IPS DF 4.7 (cell line): ENCODE results near the gene MPRIP.

Source experiments
- DNase-seq: peaks from one replicate; pipeline ENCODE4 v3.0.0-alpha.2; 2013; ENCODE audit warnings: low spot score; ENCODE audit errors: extremely low read depth

Gene MPRIP

DNA sequence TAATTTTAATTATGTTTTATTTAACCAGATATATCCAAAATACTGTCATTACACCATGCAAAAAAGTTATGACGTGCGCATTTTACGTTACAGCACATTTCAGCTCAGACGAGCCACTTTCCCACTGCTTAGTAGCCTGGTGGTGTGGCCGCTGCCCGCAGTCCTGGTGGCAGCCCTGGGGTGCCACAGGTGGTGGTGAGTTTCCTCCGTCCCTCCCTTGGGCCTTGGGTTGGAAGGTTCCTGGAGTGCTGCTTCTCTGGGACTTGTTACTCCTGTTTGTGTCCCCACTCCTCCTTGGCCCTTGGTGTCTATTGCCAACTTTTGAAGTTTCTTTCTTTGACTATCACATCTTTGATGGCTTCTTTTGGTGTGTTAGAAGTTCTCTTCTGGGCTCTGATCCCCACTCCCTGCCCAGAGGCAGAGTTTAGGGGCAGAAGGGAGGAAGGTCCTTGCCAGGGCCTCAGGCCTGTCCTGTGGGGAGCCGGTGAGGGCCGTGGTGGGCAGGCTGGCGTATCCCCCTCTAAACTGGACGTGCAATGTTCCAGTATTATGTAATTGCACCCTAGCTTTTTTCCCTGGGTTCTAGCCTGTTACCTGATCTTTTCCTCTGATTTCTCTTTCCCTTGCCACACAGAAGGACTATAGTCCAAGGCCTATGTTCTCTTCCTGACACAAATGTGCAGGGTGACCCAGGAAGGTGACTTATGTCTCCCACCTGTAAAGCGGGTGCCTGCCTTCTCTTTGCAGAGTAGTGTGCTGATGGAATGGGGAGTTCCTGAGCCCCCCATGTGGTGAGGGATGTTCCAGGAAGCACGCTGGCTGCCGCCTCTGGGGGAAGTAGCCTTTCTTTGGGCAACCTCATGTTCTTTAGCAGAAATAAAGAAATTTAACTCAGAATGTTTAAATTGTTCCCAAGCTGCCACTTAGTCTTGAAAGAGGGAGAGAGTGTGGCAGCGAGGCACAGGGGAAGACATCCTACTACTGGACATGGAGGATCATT, 8.4 kb downstream of the MPRIP start:
- no peak for DNase-seq

DNA sequence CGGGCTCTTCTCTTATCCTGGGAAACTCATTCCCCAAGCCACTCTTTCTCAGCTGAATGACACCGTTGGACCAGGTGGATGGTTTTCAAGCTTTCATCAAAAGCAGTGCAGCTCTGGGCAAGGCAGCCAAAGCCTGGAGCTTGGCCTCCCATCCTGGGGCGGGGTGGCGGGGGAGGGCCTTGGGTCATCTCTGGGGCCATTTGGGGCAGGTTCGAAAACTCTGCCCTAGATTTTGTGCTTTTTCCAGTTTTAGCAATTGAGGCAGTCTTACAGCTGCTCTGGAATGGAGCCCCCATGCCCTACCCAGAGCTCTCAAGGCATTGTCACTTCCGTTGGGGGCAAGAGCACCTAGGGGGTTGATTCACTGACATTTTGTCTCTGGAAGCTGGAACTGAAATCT, 9.1 kb downstream of the MPRIP start:
- DNase-seq, result no peak

DNA sequence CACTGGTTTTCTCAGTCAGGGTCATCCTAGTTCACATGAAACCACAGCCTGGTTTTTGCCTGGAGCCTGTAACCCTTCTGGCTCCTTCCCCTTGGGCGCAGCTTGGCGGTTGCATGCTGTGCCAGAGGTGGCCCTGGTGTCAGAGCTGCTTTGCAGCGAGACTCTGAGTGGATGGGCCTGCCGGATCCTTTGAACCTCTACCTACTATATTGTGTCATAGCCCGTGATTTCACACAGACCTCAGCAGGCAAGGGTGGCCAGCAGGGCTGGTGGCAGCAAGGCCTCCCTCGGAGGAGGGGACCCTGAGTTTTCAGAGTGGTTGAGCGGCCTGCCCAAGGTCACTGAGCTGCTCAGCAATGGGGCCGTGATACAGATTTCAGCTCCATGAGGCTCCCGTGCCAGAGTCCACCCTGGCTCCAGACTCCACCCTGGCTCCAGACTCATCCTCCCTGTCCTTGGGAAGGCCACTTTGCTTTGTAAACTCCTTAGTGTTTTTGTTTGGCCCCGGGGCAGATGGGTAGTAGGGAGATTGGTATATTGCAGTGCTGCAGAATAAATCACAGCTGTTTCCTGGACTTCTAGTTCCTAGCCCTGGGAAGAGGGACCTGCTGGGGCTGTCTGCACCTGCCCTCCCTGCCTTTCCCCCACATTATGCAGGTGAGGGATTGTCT, 9.7 kb downstream of the MPRIP start:
- DNase-seq, result no peak

DNA sequence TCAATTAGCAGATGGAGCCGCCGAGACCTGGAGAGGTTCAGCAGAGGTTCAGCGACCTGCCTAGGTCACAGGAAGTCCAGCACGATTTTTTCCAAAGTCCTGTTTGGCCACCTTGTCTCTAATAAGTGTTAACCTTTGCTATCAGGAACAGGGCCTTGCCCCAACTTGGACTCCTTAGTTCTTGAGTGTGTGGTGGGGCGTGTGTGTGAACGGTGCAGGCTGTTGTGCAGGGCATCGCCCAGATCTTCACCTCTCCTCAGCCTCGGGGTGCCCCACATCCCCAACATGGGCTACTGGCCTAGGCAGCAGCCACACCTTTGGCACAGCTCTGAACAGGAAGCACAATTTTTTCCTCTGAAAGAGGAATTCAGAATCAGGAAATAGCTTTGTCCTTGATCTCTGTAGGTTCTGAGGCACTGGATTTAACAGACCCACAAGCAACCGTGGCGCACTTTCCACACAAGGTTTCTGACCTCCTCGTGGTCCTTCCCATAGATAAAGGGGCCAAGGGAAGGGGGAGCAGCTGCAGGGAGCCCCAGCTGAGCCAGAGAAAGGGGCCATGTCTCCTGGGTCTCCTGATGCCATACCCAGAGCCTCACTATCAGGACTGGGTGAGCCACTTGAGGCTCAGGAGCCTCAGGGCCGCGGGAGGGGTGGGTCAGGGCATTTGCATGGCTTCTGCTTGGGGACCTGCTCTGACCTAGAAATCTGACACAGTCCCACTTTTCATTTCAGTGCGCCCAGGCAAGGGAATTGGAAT, 10.4 kb downstream of the MPRIP start:
- DNase-seq, result no peak

DNA sequence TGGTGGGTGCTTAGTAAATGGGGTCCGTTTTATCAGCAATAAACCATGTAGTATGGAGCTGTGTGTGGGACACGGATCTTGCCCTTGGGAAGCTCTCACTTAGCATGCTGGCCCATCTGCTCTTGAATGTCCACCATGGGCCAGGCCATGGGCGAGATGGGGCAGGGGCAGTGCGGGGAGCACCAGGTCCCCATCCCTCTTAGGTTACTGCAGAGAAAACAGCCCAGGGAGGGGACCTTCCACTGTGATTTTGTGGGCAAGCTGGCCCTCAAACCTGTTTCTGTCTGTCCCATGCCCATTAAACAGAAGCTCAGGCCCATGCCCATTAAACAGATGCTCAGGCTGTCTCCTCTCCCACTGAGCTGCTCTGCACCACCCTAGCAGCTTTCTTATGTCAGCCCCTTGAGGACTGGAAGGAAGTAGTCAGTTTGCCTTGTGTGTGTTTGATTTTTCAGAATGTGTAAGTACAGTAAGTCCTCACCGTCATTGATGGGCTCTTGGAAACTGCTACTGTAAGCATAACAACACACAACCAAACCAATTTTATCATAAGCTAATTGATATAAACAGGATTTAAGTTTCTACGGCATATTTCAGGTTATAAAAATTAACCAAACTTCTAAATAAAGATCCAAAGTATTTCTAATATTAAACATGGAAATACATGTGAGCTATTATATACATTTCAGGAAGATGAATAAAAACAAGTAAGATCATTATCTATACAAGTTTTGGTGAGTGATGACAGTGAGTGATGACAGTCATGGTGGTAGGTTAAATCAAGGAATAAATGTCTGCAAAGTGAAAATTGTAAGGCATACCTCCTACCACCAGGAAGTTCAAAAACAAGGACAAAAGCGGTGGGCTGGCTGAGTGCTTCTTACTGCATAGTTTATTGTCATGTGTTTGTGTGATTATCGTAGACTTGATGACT, 11.5 kb downstream of the MPRIP start:
- no peak for DNase-seq

DNA sequence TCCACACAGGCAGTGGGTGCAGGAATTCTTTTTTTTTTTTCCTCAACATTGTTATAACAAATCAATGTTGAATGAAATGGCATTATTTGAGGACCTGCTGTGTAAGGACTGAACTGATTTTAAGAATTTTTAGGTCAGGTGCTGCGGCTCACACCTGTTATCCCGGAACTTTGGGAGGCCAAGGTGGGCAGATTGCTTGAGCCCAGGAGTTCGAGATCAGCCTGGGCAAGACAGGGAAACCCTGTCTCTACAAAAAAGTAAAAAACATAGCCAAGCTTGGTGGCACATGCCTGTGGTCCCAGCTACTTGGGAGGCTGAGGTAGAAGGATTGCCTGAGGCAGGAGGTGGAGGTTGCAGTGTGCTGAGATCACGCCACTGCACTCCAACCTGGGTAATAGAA, 12.4 kb downstream of the MPRIP start:
- DNase-seq, result no peak

DNA sequence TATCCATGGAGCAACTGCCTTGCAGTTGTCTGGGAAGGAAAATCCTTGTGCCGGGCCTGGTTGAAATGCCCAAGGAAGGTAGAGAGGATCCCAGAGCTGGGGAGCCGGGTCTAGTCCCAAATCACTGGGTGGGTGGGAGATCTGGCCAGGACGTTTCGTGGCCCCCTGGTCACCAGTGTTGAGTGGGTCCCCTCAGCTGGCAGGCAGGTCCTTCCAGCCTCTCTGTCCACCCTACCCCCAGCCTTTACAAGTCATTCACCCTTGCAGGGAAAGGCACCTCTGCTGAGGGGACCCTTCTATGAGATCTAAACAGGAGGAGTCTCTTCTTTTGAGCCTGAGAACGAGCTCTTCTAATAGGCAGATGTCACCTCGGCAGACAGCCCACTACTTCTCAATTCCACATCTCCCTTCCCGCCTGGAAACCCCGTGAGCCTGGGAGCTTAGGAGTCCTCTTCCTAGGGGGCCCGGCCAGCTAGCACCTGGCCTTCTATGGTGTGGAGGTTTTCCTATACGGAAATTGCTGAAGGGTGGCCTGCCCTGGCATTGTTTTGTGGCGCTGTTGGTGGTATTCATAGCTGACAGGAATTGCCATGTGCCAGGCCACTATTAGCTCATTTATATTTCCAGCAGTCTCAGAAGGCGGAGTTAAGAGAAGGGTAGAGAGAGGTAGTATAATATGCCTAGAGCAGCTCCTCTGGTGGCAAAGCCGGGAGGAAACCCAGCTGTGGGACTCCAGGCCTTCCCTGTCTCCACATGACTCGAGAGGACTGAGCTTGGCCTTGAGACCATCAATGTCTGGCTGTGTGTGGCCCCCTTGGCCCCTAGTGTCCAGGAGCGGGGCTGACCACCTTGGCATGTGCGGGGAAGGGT, 13.3 kb downstream of the MPRIP start:
- no peak for DNase-seq

DNA sequence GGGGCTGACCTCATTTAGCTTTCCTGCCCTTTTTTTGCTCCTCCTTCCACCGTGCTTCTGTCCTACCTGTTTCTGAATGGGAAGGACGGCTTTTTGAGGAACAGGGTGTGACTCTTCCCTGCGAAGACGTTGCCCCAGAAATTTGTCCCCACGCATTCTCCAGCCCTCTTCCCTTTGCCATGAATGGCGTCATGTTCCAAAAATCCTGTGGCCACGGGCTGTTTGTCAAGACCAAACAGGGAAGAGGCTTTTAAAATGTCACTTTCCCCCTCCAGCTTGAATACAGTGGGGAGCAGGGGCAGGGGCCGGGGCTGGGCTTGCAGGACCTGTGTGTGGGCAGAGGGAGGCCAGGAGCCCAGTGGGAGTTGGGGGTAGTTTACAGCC, 13.9 kb downstream of the MPRIP start:
- DNase-seq, result no peak

DNA sequence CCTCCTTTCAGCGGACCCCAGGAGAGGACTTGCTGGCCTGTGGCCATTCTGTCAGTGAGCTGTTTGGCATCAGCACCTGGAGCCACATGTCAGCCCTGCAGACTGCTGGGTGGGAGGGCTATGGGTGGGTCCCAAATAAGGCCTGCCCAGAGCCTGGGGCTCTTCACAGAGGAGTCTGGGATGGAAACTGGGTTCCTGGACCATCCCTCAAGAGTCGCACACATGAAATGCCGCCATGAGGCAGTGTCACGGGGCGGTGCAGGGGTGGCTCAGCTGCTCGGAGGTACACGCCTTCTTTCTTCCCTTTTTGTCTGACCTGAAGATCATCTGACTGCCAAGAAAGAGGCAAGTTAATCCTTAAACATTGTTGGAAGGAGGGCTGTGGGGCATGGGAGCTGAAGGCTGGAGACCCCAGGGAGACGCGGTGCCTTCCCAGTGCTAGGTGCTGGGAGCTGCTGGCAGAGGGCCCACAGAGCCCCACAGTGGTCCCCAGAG, 14.8 kb downstream of the MPRIP start:
- no peak for DNase-seq

DNA sequence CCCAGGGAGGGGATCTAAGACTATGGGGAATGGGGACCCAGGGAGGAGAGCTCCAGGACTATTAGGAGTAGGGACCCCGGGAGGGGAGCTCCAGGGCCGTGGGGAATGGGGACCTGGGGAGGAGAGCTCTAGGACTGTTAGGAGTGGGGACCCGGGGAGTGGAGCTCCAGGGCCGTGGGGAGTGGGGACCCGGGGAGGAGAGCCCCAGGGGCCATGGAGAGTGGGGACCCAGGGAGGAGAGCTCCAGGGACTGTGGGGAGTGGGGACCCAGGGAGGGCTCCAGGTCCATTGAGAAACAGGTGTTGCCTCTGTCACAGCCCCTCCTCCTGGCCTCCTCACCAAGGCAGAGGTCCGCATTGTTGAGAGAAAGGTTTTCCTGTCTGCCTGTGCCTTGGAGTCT, 16.0 kb downstream of the MPRIP start:
- no peak for DNase-seq

DNA sequence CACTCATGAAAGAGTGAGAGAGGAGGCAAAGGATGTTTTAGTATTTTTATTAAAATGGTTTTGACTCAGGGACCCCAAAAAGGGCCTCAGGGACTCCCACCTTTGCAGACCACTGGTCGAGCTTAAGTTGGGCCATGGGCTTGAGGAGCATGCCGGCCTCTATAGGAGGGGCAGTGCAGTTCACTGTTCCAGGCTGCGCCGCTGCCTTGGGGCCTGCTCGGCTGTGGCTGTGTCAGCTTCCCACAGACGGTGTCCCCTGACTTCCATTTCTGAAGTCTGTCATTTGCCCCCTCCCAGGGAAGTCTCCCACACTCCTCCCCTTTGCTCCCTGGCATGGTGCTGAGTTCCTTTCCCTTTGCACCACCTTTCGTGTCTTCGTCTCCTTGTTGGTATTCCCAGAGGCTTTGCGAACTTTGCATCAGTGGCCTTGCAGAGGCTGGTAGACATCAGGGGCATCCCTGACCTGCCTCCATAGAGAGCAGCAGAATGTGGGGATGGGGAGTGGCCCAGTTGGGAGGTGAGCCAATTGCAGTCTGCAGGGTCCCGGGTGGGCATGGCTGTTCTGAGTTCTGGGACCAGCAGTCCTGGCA, 17.1 kb downstream of the MPRIP start:
- DNase-seq, result no peak

DNA sequence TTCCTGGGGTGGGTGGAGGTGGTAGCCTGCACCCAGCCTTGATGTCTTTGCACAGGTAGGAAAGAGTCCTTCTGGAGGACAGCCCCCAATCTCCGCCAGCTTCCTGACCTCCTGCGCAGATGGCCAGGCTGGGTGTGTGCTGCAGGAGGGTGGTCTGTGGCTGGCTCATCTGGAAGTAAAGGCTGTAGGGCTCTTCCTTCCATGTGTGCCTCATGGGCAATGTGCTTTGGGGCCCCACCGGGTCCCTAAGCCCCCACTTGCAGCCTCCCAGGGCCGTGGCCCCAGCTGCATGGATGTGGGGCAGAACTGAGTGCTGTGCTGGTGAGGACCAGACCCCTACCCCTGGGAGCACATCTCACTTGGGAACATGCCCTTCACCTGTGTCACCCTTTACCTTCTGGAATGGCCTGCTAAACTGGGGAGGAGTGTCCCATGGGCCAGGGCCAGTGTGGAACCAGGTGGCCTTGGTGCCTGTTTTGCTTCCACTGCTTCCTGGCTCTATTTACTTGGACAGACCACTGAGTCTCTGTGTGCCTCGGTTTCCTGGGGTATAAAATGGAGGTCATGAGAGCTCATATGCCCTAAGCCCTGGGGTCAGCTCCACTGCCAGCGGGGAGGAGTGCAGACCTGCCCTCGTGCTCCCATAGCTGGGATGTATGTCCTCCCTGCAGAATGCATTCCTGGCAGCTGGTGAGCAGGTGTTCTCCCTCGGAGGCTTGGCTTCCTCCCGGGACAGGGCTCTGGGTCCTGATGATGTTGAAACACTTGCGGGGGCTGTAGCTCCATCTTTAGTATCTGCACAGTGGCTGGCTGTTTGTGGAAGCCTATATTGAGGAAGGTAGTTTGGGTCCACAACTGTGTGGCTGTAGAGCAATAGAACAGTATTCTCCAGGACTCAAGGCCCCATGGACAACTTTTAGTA, 18.0 kb downstream of the MPRIP start:
- no peak for DNase-seq

DNA sequence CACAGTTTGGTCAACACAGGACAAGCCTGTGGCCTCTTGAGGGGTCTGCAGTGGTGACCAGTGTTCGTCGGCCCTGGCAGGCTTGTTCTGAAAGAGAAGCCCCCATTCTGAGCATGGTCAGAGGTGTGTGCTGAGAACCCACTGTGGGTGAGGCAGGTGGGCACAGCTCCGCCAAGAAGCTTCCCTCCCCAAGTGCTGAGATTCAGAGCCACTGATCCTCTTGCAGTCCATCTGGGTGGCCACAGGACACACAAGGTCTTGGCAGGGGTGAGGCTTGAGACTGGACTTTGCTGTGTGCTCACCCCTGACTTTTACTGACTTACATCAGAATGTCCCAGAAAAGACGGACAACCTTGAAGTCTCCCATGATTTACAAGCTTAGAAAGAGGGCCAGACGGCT, 18.7 kb downstream of the MPRIP start:
- DNase-seq, result no peak

DNA sequence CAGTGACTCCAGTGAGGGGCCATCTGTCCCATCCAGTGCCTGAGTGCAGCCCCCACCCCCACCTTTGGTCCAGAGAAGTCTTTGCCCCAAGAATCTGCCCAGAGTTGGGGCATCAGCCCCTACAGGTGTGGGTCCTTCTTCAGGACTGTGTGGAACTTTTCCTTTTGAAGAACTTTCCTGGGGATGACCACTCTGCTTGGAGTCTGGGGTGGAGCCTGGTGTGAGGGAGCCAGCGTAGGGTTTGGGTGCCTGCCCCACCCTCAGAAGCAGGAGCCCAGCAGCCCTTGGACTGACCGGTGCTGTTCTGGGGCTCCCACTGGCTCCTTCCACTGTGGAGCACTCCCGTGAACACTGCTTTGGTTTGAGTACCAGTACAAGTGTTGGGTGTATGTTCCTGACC, 19.3 kb downstream of the MPRIP start:
- DNase-seq, result no peak

DNA sequence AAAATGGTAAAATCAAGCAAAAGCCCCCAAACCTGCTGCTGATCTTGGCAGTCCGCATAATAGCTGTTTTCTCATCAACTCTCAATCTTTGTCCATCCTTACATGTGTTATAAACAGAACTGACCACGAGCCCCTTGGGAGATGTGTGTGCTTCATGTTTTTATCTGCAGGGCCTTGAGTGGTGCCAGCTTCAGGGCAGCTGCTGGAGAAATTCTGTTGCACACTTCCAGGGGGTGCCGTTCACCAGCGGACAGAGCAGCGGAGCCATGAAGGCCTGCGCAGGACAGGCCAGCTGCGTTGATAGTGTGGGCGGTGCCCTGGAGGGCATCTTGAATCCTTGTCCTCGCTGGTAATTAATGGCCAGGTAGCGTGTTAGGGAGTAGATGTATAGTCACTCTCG, 20.1 kb downstream of the MPRIP start:
- no peak for DNase-seq

DNA sequence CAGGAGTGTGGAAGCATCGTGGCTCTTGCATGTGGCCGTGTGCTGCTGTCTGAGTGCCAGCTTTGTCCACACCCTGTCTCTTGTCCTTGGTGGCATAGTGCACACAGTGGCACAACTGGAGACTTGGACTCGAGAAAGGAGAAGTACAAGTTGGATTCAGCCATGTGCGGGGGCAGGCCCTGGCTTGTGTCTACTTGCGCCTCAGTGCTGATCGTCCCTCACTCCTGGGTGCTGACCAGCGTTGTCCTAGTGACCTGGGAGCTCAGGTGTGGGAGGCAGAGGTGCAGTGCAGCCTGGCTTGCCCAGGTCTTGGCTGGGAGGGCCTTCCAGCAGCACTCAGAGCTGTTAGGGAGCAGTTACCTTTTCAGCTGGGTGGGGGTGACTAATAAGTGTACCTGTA, 20.6 kb downstream of the MPRIP start:
- no peak for DNase-seq

DNA sequence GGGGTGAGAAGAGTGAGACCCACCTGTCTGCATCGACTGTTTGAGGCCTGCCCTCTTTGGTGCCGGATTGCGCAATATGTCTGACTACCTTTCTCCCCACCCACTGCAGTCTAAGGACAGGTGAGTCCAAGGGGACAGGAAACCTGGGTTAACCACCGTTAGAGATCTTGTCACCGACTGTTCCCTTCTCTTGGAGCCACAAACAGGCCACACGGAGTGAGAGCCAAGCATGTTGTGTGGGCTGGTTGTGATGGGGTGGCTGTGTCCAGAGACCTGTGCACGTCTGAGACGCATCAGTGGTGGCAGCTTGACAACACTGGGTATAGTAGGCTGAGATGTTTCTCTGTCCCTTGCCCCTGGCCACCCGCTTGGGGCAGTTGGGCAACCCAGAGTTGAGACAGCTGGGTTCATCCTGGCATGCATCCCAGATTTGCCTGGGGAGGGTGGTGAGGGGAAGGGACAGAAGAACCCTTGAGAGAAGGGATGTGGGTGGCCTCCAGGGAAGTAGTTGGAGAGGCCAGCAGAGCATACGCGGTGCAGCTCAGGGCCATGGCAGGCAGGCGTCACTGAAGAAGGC, 21.4 kb downstream of the MPRIP start:
- no peak for DNase-seq

DNA sequence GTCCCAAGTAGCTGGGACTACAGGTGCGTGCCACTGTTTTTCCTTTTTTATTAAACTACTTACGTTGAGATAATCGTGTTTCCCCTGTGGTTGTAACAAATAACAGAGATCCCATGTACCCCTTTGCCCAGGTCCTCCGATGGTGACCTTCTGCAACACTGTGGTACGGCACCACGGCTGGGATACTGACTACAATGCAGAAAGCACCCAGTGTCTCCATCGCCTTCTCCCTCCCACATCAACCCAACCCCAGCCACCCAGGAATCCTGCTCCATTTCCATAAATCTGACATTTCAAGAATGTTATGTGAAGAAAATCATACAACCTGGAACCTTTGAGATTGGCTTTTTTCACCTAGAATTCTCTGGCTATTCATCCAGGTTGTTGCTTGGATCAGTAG, 22.1 kb downstream of the MPRIP start:
- DNase-seq, result no peak
